DMS114 treated with DMSO at 0.1 percent for 48 hours (cell line): ENCODE results near the gene CFAP61.

ENCODE experiments used
- DNase-seq: peaks from one replicate; lab custom pipeline; 2025; ENCODE audit not compliant: unreplicated experiment; lab: John Stamatoyannopoulos, UW

Gene CFAP61

GRCh38 chr20:20027284-20027683 lies 25.0 kb upstream of the CFAP61 start:
- DNase-seq = no peak

GRCh38 chr20:20031790-20032189 lies 20.5 kb upstream of the CFAP61 start:
- no peak for DNase-seq

- DNase-seq = no peak
Measured at GRCh38 chr20:20034486-20034885, 17.8 kb upstream of the CFAP61 start.

- no peak for DNase-seq
Measured at GRCh38 chr20:20036756-20037155, 15.6 kb upstream of the CFAP61 start.

GRCh38 chr20:20037960-20038359 lies 14.4 kb upstream of the CFAP61 start:
- no peak for DNase-seq

- DNase-seq = no peak
Measured at GRCh38 chr20:20038586-20038985, 13.7 kb upstream of the CFAP61 start.

GRCh38 chr20:20039752-20040387 lies 12.5 kb upstream of the CFAP61 start:
- DNase-seq = no peak

GRCh38 chr20:20051767-20052073 lies 612 bp upstream of the CFAP61 start:
- no peak for DNase-seq

GRCh38 chr20:20060234-20060998 lies 8.1 kb downstream of the CFAP61 start:
- DNase-seq = no peak

GRCh38 chr20:20063941-20064702 lies 11.8 kb downstream of the CFAP61 start:
- no peak for DNase-seq

- DNase-seq = no peak
Measured at GRCh38 chr20:20065361-20065760, 13.0 kb downstream of the CFAP61 start.

GRCh38 chr20:20070871-20071726 lies 18.8 kb downstream of the CFAP61 start:
- no peak for DNase-seq

GRCh38 chr20:20073801-20074371 lies 21.6 kb downstream of the CFAP61 start:
- DNase-seq = no peak

GRCh38 chr20:20075032-20075431 lies 22.7 kb downstream of the CFAP61 start:
- DNase-seq = no peak

- no peak for DNase-seq
Measured at GRCh38 chr20:20076297-20077065, 24.1 kb downstream of the CFAP61 start.

GRCh38 chr20:20078041-20078440 lies 25.7 kb downstream of the CFAP61 start:
- DNase-seq = no peak

- no peak for DNase-seq
Measured at GRCh38 chr20:20079102-20079784, 26.9 kb downstream of the CFAP61 start.

- DNase-seq = peak; percentile 55
Measured at GRCh38 chr20:20083807-20084206, 31.5 kb downstream of the CFAP61 start.

GRCh38 chr20:20084296-20084752 lies 32.0 kb downstream of the CFAP61 start:
- DNase-seq = no peak
